ENCODE measurements around the gene TMC7.

TMC7 gene

DNA sequence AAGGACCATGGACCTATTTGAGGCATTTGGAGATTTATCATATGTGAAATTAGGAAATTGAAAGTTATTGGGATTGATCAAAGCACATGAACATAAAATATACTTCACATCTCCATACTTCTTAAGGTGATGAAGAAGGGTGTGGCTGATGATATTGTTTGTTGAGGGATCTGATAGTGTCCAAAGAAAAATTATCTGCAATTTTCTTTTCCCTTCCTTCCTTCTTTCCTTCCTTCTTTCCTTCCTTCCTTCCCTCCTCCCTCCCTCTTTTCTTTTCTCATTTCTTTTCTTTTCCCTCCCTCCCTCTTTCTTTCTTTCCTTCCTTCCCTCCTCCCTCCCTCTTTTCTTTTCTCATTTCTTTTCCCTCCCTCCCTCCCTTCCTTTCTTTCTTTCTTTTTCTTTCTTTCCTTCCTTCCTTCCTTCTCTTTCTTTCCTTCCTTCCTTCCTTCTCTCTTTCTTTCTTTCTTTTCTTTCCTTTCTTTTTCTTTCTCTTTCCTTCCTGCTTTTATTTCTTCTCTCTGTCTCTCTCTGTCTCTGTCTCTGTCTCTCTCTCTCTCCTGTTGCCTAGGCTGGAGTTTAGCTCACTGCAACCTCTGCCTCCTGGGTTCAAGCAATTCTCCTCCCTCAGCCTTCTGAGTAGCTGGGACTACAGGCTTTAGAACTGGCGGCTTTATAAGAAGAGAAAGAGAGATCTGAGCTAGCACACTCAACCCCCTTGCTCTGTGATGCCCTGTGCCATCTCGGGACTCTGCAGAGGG lies 109.1 kb downstream of the TMC7 start:
- FAIRE-seq, result no peak

DNA sequence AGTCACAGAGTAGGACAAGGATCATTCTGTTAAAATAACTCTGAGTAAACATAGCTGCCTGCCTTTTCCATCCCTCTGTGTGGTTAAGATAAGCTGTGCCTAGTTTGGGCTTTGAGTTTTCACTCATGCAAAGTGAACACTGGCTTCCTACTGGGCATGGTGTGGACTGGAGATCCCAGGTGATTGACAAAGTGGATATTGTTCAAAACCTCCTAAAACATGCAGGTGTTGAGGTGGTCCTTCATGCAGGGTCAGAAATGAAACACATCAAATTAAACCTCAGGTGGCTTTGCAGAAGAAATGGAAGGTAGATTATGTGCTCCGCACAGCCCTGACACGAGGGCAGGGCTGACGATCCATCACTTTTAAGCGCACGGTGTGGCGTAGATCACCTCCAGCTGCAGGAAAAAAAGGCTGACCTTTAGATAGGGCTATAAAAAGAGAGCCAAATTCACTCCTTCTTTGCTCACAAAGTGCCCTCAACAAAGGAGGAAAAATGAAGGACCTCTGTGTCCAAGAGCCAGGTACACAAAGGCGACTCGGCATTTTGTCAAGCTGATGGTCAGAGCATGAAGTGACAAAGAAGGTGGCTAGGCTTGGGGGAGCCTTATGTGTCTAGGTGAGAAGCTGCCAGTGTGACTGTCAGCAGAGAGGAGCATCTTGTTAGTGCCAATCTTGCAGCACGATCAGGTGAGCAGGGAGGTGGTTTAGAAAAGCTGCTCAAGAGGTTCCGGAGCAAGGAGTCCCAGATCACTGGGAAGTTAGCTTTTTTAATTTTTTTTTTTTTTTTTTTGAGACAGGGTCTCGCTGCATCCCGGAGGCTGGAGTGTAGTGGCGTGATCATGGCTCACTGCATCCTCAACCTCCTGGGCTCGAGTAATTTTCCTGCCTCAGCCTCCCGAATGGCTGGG lies 110.2 kb downstream of the TMC7 start:
- no peak for FAIRE-seq

DNA sequence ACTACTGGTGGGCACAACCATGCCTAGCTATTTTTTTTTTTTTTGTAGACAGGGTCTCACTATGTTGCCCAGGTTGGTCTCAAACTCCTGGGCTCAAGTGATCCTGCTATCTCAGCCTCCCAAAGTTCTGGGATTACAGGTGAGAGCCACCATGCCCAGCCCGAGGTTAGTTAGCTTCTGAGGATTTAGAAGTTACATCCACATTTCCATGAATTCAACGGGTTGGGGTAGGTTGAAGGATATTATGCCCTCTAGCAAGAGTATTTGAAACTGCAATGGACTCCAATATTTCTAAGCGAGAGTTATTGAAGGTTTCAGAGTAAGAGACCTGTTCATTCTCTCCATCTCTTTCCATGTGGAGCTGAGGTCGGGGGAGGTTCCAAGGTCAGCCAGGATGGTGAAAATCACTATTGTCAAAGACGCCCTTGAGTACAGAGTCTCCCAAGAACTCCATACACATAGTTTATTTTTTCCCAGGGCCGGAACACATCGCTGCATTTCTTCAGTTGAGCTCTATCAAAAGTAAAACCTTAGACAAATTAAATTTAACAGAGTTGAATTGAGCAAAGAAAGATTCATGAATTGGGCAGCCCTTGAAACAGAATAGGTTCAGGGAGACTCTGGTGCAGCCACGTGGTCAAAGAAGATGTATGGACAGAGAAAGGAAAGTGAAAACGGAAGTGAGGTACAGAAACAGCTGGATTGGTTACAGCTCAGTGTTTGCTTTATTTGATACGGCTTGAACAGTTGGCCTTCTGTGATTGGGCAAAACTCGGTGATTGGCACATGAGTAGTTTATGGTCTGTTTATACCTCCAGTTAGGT lies 111.0 kb downstream of the TMC7 start:
- FAIRE-seq, result no peak

DNA sequence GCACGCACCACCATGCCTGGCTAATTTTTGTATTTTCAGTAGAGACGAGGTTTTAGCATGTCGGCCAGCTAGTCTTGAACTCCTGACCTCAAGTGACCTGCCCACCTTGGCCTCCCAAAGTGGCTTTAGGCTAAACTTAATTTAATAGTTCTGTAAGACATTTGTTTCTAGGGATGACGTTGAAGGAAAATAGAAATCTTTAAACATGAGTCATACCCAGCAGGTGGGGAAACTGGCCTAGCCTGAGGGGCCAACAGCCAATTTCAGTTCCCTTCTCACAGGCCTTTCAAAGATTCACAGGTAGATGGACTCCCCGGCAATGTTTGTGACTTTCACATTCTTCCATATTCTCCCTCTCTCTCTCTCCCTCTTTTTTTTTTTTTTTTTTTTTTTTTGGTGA lies 111.9 kb downstream of the TMC7 start:
- no peak for FAIRE-seq

DNA sequence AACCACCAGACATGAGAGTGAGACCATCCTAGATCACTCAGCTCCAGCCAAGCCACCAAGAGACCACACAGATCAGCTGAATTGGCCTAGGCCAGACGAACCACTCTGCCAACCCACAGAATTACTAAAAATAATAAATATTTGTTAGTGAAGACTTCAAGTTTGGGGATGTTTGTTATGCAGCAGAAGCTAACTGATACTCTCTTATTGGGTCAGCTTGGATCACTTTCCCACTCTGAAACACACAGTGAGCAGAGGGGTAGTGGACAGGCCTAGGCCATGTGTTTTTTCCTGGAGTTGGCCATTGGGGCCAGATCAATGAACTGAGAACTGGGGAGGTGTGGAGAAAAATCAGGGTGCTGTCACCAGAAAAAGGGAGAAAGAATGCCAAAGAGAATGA lies 114.4 kb downstream of the TMC7 start:
- FAIRE-seq, result no peak

DNA sequence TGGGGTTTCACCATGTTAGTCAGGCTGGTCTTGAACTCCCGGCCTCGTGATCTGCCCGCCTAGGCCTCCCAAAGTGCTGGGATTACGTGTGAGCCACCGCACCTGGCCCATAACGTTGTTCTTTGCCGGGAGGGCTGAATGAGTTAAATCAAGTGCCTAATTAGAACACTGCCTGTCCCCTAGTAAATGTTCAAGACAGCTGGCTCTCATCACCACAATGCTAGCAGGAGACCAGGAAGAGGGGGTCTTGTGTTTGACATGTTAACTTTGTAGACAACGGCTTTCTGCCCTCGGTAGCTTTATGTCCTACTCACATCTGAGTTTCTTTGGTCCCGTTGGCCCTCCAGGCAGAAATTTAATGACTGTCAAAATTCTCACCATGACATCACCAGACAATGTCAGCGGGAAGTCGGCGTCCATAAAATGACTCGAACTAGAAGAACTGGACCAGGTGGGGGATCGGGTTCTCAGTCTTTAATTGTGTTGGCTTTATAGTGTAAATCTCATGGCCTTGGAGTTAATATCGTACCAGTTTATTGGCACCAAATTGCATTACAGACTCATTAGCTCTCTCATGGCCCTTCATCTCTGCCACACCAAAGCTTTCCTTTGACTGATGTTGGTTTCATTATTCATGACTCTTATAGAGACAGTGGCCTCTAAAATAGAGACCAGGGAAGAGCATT lies 118.6 kb downstream of the TMC7 start:
- FAIRE-seq, result no peak

DNA sequence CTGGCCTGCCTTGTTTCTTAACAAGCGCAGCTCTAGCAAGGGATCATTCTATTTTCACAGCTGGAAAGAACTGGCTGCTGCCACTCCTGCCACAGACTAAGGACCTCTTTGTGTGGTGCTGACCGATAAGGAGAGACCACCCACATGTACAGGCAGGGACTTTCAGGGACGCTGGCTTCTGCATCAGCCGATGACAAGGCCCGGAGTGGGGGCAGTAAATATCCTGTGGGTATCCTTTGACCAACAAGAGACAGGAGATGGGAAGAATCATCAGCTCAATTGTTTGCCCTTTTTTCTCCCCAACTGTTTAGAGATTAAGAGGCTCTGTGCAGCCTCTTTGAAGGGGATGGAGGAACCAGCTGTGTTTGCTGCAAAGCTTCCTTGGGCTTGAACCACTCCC lies 120.9 kb downstream of the TMC7 start:
- no peak for FAIRE-seq

DNA sequence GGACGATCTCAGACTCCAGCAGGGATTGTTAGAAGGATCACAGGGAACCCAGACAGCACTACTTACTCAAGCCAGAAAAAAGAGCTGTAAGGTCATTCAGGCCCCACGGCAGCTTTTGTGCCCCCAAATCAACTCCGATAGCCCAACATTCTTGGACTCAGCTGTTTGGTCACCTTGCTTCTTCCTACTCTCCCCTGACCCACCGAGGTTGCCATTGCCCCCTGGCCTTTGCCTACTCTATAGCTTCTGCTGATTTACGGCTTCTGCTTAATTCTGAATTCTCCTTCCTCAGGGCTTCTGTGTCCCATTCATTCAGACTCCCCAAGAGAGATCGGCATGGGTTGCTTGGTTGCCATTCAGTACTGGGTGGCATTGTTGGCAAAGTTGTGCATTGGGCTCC lies 121.4 kb downstream of the TMC7 start:
- no peak for FAIRE-seq

DNA sequence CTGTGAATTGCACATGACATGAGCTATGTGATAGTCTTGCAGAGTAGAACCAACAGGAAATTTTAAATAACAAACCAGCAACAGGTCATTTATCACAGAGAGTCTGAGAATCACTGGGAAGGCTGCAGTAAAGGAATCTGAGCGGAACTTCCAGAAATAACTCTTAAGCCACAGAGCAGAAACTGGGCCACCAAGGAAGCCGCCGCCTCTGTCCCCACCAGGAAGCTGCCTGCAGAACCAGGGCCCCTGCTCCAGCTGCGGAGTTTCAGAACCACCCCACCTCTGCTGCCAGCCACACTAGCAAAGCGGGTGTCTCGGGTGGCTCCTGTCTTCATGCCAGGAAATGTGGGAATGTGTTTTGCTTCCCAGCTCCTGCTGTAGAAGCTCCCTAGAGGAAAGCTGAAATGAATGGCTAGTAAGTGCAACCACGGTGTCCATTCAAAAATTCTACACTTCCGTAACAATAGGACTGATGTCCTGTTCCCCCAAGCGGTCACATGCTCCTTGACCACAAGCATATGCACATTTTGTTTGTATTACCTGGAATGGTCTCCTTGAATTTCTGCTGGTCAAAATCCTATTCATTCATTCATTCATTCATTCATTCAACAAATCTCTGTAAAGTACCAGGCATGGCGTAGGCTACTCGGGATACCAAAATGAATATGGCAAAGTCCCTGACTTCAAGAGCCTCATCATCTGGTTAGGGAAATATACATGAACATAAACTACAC lies 122.3 kb downstream of the TMC7 start:
- no peak for FAIRE-seq

DNA sequence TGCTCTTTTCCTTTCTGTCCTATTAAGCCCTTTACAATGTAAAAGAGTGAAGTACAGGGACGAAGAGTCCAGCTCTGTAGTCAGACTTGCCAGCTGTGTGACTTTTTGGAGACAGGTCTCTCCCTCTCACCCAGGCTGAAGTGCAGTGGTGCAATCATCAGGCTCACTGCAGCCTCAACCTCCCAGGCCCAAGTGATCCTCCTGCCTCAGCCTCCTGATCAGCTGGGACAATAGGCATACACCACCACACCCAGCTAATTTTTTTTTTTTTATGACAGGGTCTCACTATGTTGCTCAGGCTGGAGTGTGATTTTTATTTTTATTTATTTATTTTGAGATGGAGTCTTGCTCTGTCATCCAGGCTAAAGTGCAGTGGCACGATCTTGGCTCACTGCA lies 122.9 kb downstream of the TMC7 start:
- no peak for FAIRE-seq

DNA sequence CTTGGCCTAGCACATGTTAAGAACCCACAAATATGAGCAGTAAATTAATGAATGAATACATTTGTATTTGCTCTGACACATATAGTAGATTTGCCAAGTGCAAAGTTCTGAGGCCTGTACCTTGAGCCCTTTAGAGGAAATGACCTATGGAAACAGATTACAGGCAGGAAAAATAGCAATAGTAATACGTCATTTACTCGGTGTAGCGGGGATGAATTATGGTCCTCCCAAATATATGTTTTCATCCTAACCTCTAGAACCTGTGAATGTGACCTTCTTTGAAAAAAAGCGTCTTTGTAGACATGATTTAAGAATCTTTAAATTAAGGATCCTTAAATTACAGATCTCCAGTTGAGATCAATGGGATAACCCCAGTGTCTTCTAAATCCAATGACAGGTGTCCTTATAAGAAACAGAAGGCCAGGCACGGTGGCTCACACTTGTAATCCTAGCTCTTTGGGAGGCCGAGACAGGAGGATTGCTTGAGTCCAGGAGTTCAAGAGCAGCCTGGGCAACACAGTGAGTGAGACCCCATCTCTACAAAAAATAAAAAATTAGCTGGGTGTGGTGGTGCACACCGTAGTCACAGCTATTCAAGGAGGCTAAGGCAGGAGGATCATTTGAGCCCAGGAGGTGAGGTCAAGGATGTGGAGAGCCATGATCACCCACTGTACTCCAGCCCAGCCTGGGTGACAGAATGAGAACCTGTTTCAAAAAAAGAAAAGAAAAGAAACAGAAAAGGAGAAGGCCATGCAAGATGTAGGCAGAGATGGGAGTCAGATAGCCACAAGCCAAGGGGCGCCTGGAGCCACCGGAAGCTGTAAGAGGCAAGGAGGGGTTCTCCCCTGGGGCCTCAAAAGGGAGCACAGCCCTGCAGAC lies 124.9 kb downstream of the TMC7 start:
- FAIRE-seq, result no peak

DNA sequence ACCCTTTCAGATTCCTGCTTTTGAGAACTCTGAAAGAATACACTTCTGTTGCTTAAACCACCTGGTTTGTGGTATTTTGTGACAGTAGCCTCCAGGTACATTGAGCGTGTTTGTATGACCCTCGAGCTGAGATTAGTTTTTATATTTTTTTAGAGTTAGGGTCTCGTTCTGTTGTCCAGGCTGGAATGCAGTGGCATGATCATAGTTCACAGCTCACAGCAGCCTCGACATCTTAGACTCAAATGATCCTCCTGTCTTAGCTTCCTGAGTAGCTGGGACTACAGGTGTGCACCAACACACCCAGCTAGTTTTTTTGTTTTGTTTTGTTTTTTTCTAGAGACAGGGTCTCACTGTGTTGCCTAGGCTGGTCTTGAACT lies 125.5 kb downstream of the TMC7 start:
- no peak for FAIRE-seq

DNA sequence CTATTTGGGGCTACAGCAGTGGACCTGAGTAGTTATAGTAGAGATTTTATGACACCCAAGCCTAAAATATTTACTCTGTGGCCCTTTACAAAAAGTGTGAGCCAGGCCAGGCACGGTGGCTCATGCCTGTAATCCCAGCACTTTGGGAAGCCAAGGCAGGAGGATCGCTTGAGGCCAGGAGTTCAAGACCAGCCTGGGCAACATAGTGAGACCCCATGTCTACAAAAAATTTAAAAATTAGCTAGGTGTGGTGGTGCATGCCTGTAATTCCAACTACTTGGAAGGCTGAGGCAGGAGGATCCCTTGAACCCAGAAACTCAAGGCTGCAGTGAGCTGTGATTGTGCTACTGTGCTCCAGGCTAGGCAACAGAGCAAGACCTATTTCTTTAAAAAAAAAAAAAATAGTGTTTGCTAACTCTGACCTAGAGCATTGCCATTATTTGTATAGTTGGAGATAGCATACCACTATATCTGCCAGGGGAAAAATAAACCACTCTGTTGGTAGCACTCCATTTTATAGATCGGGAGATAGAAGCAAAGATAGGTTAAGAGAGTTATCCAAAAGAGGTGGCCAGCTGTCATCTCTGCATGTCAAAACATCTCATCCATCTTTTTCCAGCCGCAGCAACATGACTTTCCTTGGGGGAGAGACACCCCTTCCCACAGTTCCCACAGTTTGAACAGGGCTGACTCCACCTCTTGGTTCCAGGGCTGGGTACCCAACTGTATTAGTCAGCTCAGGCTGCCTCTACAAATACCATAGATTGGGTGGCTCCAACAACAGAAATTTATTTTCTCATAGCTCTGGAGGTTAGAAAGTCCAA lies 127.0 kb downstream of the TMC7 start:
- FAIRE-seq, result no peak

DNA sequence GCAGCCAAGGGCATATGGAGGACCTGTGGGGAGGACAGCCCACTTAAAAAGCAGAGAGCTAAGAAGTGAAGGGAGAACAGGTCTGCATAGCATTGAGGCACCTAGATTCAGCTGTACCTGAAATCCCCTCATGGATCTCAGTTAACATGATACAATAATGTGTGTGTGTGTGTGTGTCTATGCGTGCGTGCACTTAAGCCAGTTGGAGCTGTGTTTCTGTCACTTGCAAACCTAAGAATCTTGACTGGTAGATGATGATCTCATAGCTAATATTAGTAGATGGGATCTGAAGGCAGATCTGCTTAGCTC lies 128.3 kb downstream of the TMC7 start:
- no peak for FAIRE-seq

Data from colon (tissue), 2 donors.